Thoracic aorta (tissue), 2 donors: ENCODE results near the gene LRRC37A3. TPM values are rescaled to one million over a fixed set of nuclear protein-coding genes. Genes with fewer than 3 reads are reported as not detected.

Experiments
- ATAC-seq: fragments of 150-250 bp; one replicate; pipeline ENCODE4 v1.8.0; 2017; ENCODE audit warnings: low read depth; ENCODE audit not compliant: insufficient number of reproducible peaks, low FRiP score
- DNase-seq: peaks from one replicate; pipeline ENCODE4 v3.0.0-alpha.2; 2020; ENCODE audit warnings: low spot score
- H3K27ac ChIP-seq, 2 donors: fragments of 200-600 bp; sonication (generic); 1 replicate in 1 of 2; 2 replicates in 1 of 2; pipeline ENCODE4 v1.5.1; 2016; ENCODE audit warnings: mild to moderate bottlenecking in 2 of 2, moderate library complexity in 2 of 2
- H3K27me3 ChIP-seq: fragments of 200-600 bp; sonication (generic); replicated peaks from 2 replicates; pipeline ENCODE4 v1.6.0; 2016; ENCODE audit warnings: mild to moderate bottlenecking; ENCODE audit not compliant: insufficient read depth
- H3K36me3 ChIP-seq: fragments of 200-600 bp; sonication (generic); one replicate; pipeline ENCODE4 v1.5.1; 2016
- H3K4me1 ChIP-seq, 2 donors: fragments of 200-600 bp; sonication (generic); 1 replicate in 1 of 2; 2 replicates in 1 of 2; pipeline versions ENCODE4 v1.5.1 to v1.6.0; 2016; ENCODE audit warnings: low read depth in 2 of 2, mild to moderate bottlenecking in 1 of 2; ENCODE audit not compliant: control insufficient read depth in 1 of 2
- H3K4me3 ChIP-seq: fragments of 200-600 bp; sonication (generic); 2 replicates; pipeline ENCODE4 v1.5.1; 2016; ENCODE audit warnings: mild to moderate bottlenecking
- H3K9me3 ChIP-seq: fragments of 200-600 bp; sonication (generic); 2 replicates; pipeline ENCODE4 v1.5.1; 2016
- total RNA-seq, 2 donors: library from RNA; depleted of rRNA; stranded (reverse); fragments of >200 nt; gene quantifications; one replicate each; pipeline versions ENCODE4 v1.1.0 to v1.2.3, GENCODE V29; 2016
- TF ChIP-seq, protein P1 (sequence below): fragments of 200-600 bp; sonication (generic); IDR thresholded peaks from one replicate; pipeline ENCODE4 v1.5.1; 2019; ENCODE audit warnings: antibody characterized with exemption

LRRC37A3 gene
- total RNA-seq, 2 donors from 2014 or later: 3.7 to 8.7 TPM

DNA sequence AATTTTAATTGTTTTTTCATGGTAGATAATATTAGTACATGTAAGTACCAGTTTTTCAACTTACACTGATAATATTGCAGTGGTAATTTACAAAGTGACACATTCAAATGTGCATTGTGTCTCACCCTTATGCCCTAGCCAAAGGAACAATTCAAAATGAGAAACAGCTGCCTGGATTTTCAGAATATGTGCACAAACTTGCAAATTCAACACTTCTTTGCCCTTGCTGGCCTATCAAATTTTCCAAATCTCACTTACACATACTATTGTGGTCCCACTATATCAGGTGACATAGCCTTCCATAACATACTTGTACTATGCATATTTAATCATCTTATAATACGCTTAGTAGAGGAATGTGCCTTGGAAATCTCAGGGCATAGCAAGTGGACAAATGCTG, 32.6 kb upstream of the LRRC37A3 start:
- Histone ChIP-seq H3K27ac (no peak overlapping the region), H3K4me1 (no peaks in the 10 kb centered on the region), H3K36me3 (no peaks in the 10 kb centered on the region), H3K4me3 (no peak overlapping the region), H3K9me3 (no peaks in the 10 kb centered on the region), H3K27me3 (no peaks in the 10 kb centered on the region)
- ATAC-seq: no peak
- no peak for DNase-seq
- TF ChIP-seq, protein P1, sequence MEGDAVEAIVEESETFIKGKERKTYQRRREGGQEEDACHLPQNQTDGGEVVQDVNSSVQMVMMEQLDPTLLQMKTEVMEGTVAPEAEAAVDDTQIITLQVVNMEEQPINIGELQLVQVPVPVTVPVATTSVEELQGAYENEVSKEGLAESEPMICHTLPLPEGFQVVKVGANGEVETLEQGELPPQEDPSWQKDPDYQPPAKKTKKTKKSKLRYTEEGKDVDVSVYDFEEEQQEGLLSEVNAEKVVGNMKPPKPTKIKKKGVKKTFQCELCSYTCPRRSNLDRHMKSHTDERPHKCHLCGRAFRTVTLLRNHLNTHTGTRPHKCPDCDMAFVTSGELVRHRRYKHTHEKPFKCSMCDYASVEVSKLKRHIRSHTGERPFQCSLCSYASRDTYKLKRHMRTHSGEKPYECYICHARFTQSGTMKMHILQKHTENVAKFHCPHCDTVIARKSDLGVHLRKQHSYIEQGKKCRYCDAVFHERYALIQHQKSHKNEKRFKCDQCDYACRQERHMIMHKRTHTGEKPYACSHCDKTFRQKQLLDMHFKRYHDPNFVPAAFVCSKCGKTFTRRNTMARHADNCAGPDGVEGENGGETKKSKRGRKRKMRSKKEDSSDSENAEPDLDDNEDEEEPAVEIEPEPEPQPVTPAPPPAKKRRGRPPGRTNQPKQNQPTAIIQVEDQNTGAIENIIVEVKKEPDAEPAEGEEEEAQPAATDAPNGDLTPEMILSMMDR: no peak

DNA sequence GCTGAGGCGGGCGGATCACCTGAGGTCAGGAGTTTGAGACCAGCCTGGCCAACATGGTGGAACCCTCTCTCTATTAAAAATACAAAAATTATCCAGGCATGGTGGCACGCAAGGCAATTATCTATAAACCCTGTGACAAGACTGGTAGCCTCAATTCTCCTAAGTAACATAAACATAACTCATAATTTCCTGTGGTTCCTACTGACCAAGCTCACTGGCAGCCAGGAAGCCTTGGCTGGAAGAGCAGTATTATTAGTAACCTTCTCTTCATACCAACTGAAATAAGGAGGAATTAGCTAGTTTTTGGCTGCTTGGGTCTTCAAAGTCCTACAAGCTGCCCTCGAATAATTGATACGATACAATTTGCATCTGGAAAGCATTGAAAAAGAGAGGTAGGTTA, 31.6 kb upstream of the LRRC37A3 start:
- no peaks in the 10 kb centered on the region for H3K4me1 ChIP-seq
- H3K36me3 ChIP-seq: no peaks in the 10 kb centered on the region
- no peak for ATAC-seq
- H3K4me3 ChIP-seq: no peak overlapping the region
- H3K27me3 ChIP-seq: no peaks in the 10 kb centered on the region
- TF ChIP-seq, protein P1: no peak
- DNase-seq: no peak
- no peak overlapping the region for H3K27ac ChIP-seq
- H3K9me3 ChIP-seq: no peaks in the 10 kb centered on the region

DNA sequence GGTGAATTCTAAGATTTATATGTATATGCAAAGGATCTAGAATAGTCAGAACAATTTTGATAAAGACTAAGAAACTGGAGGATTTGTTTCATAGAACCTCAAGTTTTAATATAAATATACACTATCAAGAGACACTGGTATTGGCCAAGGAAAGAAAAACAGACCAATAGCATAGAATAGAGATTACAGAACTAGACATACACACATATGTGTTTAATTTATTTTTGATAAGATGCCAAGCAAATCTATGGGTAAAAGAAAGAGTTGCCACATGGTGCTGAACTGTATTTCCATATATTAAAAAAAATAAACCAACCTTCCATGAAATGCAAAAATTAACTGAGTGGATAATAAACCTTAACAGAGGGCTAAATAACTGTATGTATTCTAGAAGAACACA, 27.9 kb upstream of the LRRC37A3 start:
- Histone ChIP-seq H3K4me3 (no peak overlapping the region), H3K27me3 (no peaks in the 10 kb centered on the region), H3K27ac (no peak overlapping the region), H3K9me3 (no peaks in the 10 kb centered on the region), H3K4me1 (no peaks in the 10 kb centered on the region), H3K36me3 (no peaks in the 10 kb centered on the region)
- DNase-seq (no peak), ATAC-seq (no peak)
- TF ChIP-seq, protein P1: no peak

DNA sequence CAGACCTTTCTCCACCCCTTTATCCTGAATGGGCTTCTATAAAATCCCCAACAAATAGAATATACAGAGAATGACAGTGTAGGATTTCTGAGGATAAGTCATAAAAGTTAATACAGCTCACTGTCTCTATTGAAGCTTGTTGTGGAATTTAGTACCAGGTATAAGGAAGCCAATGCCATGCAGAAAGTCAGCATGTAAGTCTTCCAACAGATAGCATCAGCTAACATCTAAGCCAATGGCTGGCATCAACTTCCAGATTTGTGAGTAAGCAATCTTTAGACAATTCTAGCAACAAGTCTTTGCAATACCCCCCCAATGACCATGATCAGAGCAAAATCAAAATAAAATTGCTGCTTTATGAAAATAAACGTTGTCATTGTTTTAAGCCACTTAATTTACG, 22.5 kb upstream of the LRRC37A3 start:
- Histone ChIP-seq H3K4me3 (no peak overlapping the region), H3K36me3 (no peaks in the 10 kb centered on the region), H3K27me3 (no peaks in the 10 kb centered on the region), H3K9me3 (no peaks in the 10 kb centered on the region), H3K4me1 (no peaks in the 10 kb centered on the region), H3K27ac (no peak overlapping the region)
- TF ChIP-seq, protein P1: no peak
- no peak for DNase-seq
- ATAC-seq: no peak

DNA sequence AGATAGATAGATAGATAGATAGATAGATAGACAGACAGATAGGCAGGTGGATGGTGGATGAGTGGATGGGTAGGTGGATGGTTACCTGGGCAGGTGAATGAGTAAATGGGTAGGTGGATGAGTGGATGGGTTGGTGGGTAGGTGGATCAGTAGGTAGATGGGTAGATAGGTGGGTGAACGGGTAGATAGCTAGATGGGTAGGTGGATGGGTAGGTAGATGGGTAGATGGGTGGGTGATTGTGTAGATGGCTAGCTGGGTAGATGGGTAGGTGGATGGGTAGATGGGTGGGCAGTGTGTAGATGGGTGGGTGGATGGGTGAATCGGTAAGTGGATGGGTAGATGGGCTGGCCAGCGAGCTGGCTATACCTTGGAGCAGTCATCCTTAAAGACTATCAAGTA, 21.8 kb upstream of the LRRC37A3 start:
- Histone ChIP-seq H3K4me3 (no peak overlapping the region), H3K36me3 (no peaks in the 10 kb centered on the region), H3K9me3 (no peaks in the 10 kb centered on the region), H3K27ac (no peak overlapping the region), H3K27me3 (no peaks in the 10 kb centered on the region), H3K4me1 (no peaks in the 10 kb centered on the region)
- TF ChIP-seq, protein P1: no peak
- ATAC-seq: no peak
- DNase-seq: no peak
